ENCODE results near the gene KIF18B. TPM values are rescaled to one million over a fixed set of nuclear protein-coding genes. Genes with fewer than 3 reads are reported as not detected.

Gene KIF18B
- 17.9 and 20.4 TPM in 2 replicates for total RNA-seq (2014; rRNA removed; shearing (Covaris generic))

- DNase-seq = peak; percentile 98
- peak within 1 kb of the TSS; percentile 99 for H3K4me3 ChIP-seq (ENCODE audit: insufficient read depth, low read depth, low read length)
- no peaks in the 10 kb centered on the region for H3K27me3 ChIP-seq (ENCODE audit: control insufficient read depth, insufficient read depth, low read length)
- peaks cover under 1% of the 10 kb centered on the region for H3K36me3 ChIP-seq (replicated peaks; ENCODE audit: control insufficient read depth, insufficient read depth, low read length)
Measured at GRCh38 chr17:44947461-44948314, at the start of gene KIF18B. Gene KIF18B, minus strand, starts transcription at chr17:44947773. Its CDS starts 11,429 bp downstream, at chr17:44936344.

DNA sequence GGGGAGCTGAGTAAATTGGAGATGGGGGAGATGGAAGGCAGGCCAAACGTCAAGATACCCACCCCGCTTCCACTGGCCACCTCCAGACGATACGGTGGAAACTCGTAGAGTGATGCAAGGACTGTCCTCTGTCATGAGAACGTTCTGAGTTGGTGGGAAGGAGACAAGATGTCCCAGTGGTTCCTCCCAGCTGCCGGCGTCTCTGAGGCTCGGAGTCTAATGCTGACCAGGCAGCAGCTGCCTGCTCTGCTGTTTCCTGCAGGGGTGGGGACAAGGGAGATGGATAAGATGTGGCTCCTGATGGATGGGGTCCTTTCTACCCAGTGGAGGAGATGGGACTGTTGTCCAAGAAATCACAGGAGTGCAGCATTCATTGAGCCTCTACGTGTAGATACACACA, 48.7 kb upstream of the KIF18B start:
- H3K4me3 ChIP-seq (ENCODE audit: insufficient read depth, low read depth, low read length) = no peak overlapping the region

DNA sequence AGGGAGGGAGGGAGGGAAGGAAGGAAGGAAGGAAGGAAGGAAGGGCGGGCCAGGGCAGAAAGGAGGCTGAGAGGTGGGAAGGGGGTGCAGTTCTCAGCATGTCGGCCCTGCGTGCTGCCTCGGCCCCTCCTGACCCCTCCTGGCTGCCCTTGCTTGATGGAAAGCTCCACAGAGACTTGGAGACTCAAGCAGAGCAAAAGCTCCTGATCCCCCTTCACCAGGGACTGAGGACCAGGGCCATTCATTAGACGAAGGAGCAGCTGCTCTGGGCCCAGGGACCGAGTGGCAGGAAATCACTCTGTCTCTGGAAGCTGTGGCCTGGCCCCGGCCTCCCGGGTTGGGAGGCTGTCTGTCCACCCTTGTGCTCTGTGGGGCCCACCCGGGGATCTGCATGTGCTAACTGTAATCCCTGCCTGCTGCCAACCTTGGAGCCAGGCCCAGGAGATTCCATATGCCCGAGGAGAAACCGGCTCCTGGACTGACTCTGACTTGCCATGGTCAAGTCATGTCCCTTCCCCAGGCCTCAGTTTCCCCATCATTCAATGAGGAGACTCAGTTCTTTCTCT, 47.9 kb upstream of the KIF18B start:
- Histone ChIP-seq H3K4me3 (ENCODE audit: insufficient read depth, low read depth, low read length) (no peak overlapping the region), H3K27me3 (ENCODE audit: control insufficient read depth, insufficient read depth, low read length) (no peaks in the 10 kb centered on the region), H3K36me3 (replicated peaks; ENCODE audit: control insufficient read depth, insufficient read depth, low read length) (no peaks in the 10 kb centered on the region)
- DNase-seq = no peak

More for the DNA sequence above, 48.7 kb upstream of the KIF18B start:
- no peaks in the 10 kb centered on the region for H3K36me3 ChIP-seq (replicated peaks; ENCODE audit: control insufficient read depth, insufficient read depth, low read length)
- no peaks in the 10 kb centered on the region for H3K27me3 ChIP-seq (ENCODE audit: control insufficient read depth, insufficient read depth, low read length)
- DNase-seq = no peak

DNA sequence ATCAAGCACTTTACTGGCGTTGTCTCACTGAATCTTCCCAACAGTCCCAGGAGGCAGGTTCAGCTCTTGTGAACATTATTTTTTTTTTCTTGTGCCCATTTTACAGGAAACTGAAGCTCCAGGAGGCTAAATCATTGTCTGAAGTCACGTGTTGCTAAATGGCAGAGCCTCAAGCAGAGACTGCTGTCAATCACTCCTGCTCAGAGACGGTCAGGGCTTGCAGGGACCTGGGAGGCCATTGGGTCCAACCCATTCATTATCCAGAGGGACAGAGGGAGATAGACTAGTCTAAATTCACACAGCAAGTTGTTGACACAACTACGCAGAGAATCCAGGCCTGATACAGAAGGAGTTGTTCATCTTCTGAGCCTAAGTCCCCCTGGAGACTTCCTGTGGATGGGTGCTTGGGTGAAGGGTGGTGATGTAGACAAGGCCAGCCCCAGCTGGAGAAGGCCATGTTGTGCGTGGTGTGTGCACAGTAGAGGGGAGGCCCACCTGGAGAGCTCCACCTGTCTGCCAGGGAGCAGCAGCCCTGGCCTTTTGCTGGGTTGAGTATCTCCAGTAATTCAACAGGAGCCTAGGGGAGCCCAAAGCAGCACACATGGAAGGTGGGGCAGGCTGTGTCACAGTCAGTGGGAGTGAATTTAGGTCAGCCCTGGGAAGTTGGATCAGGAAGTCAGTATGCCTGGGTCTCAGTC, 44.8 kb upstream of the KIF18B start:
- Histone ChIP-seq H3K36me3 (replicated peaks; ENCODE audit: control insufficient read depth, insufficient read depth, low read length) (no peaks in the 10 kb centered on the region), H3K27me3 (ENCODE audit: control insufficient read depth, insufficient read depth, low read length) (no peaks in the 10 kb centered on the region), H3K4me3 (ENCODE audit: insufficient read depth, low read depth, low read length) (no peak overlapping the region)
- DNase-seq = no peak

DNA sequence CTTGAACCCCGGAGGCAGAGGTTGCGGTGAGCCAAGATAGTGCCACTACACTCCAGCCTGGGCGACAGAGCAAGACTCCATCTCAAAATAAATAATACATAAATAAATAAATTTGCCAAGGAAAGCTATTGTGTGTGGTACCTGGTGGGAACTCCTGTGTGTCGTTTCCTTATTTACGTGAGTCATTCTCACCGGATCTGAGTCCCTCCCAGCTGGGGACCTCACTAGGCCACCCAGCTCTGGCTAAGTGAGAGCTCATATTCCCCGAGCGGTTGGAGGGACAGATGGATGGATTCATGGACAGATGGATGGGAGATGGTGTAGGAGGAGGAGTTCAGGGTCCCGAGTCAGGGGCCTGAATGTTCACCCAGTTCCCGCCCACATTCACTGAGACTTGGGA, 43.4 kb upstream of the KIF18B start:
- Histone ChIP-seq H3K4me3 (ENCODE audit: insufficient read depth, low read depth, low read length) (no peak overlapping the region), H3K27me3 (ENCODE audit: control insufficient read depth, insufficient read depth, low read length) (no peaks in the 10 kb centered on the region), H3K36me3 (replicated peaks; ENCODE audit: control insufficient read depth, insufficient read depth, low read length) (no peaks in the 10 kb centered on the region)
- DNase-seq = no peak

DNA sequence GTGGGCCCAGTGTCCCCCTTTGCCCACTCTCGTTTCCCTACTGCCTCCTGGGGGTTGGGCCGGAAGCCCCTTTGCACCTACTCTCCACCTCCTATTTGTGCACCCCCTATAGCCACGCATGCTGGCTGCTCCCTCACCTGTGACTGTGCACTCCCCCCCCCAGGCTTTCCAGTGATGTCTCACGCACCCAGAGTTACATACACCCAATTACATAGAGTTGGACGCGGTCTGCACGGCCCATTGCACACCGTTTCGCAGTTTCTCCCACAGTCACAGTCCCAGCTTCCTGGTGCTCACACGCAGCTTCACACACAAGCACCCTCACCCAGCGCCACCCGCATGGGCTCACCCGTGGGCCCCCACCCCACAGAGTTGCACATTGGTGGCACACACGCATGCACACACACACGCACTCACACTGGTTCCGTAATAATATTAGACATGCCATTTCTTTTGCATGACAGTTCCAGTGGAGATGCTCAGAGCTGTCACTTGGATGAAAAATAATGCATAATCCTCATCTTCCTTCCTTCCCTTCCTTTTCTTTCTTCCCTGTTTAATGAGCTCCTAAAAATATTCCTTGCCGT, 42.1 kb upstream of the KIF18B start:
- Histone ChIP-seq H3K27me3 (ENCODE audit: control insufficient read depth, insufficient read depth, low read length) (no peaks in the 10 kb centered on the region), H3K36me3 (replicated peaks; ENCODE audit: control insufficient read depth, insufficient read depth, low read length) (no peaks in the 10 kb centered on the region), H3K4me3 (ENCODE audit: insufficient read depth, low read depth, low read length) (no peak overlapping the region)
- DNase-seq = no peak

DNA sequence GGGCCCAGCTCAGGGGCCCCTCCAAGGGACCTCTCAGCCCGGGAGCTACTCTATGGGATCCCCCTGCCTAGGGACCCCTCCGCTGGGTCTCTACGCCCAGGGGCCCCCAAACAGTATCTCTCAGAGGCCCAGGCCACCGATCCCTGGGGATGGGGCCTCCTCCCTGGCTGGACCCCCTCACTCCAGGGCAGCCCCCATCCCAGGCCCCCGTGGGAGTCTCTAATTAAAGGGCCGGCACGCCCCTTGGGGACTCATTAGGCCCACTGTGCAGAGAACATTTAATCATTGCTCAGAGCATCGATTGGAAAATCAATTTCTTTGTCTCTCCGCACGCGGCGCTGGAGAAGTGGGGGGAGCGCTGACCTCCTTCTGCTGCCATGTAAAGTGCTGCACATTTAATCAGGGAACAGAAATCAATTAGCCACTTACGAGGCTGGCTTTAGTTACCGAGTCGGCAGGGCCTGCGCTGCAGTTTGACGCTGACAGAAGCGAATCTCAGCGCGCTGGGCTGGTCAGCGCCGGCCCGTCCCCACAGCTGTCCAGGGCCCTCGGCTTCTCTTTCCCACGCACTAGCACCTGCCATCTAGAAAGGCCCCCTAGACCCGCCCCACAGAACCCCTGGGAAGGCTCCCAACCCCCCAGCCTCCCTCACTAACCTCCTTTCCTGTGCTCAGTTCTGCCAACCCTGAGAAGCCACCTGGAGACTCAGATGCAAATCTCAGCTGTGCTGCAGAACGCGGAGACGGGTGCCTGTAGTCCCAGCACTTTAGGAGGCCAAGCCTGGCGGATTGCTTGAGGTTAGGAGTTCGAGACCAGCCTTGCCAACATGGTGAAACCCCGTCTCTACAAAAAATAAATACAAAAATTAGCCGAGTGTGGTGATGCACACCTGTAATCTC, 40.7 kb upstream of the KIF18B start:
- peak overlapping the region; percentile 35 for H3K4me3 ChIP-seq (ENCODE audit: insufficient read depth, low read depth, low read length)
- no peaks in the 10 kb centered on the region for H3K27me3 ChIP-seq (ENCODE audit: control insufficient read depth, insufficient read depth, low read length)
- DNase-seq = peak; percentile 80
- H3K36me3 ChIP-seq (replicated peaks; ENCODE audit: control insufficient read depth, insufficient read depth, low read length) = no peaks in the 10 kb centered on the region

DNA sequence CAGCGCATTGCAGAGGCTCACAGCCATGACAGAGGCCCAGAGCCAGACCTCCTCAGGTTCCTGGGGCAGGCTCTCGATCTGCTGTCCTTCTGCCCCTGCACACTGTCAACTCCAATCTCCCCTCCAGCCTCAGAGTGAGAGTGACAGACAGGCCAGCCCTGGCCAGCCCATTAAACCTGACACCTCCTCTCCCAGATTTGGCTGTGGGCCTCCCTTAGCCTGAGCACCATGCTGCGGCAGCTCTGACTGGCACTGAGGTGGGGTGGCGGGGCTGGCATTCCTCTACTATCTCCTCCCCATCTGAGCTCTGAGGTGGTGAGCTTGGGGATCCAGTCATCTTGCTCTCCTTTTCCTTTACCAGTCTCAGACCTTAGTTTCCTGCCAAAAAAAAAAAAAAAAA, 36.0 kb upstream of the KIF18B start:
- Histone ChIP-seq H3K4me3 (ENCODE audit: insufficient read depth, low read depth, low read length) (no peak overlapping the region), H3K27me3 (ENCODE audit: control insufficient read depth, insufficient read depth, low read length) (no peaks in the 10 kb centered on the region), H3K36me3 (replicated peaks; ENCODE audit: control insufficient read depth, insufficient read depth, low read length) (no peaks in the 10 kb centered on the region)
- no peak for DNase-seq

GRCh38 chr17:44982113-44982702, 34.6 kb upstream of the KIF18B start:
- Histone ChIP-seq H3K4me3 (ENCODE audit: insufficient read depth, low read depth, low read length) (no peak overlapping the region), H3K36me3 (replicated peaks; ENCODE audit: control insufficient read depth, insufficient read depth, low read length) (no peaks in the 10 kb centered on the region), H3K27me3 (ENCODE audit: control insufficient read depth, insufficient read depth, low read length) (peaks cover 2% of the 10 kb centered on the region)
- DNase-seq = no peak

GRCh38 chr17:44981221-44981968, 33.8 kb upstream of the KIF18B start:
- Histone ChIP-seq H3K27me3 (ENCODE audit: control insufficient read depth, insufficient read depth, low read length) (peaks cover 2% of the 10 kb centered on the region), H3K4me3 (ENCODE audit: insufficient read depth, low read depth, low read length) (no peak overlapping the region), H3K36me3 (replicated peaks; ENCODE audit: control insufficient read depth, insufficient read depth, low read length) (no peaks in the 10 kb centered on the region)
- DNase-seq = no peak

DNA sequence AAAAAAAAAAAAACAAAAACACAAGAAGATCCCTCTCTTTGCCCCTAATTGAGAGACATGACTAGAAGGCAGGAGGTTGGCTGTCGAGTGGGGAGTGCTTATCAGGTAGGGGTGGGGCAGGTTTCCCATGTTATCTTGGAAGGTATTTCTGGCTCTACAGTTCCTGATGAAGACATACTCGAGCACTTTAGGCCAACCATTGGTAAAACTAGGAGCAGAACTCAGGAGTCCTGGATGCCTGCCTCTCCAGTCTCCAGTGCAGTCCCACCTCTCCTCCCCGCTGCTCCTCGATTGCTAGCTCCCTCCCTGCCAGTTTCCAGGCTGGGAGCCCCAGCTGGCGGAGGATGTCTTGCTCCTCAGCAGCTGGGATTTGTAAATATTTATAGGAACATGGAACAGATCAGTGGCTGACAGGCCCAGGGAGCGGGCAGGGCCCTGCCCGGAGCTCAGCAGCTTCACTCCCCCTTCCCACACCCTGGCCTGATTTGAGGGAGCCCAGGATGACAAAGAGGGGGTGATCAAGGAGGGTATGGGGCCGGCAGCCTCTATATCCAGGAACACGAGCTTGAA, 31.9 kb upstream of the KIF18B start:
- no peaks in the 10 kb centered on the region for H3K36me3 ChIP-seq (replicated peaks; ENCODE audit: control insufficient read depth, insufficient read depth, low read length)
- DNase-seq = no peak

GRCh38 chr17:44978807-44979206, 31.2 kb upstream of the KIF18B start:
- H3K36me3 ChIP-seq (replicated peaks; ENCODE audit: control insufficient read depth, insufficient read depth, low read length) = no peaks in the 10 kb centered on the region
- H3K27me3 ChIP-seq (ENCODE audit: control insufficient read depth, insufficient read depth, low read length) = peaks cover 2% of the 10 kb centered on the region
- H3K4me3 ChIP-seq (ENCODE audit: insufficient read depth, low read depth, low read length) = no peak overlapping the region
- DNase-seq = no peak

More for the DNA sequence above, 31.9 kb upstream of the KIF18B start:
- Histone ChIP-seq H3K27me3 (ENCODE audit: control insufficient read depth, insufficient read depth, low read length) (peaks cover 2% of the 10 kb centered on the region), H3K4me3 (ENCODE audit: insufficient read depth, low read depth, low read length) (no peak overlapping the region)
